Liver (tissue), 9 donors: Measurements from ENCODE around the gene CXCL1. TPM values are rescaled to one million over a fixed set of nuclear protein-coding genes. Genes with fewer than 3 reads are reported as not detected.

Experiments used
- DNase-seq: peaks from one replicate; pipeline ENCODE4 v3.0.0-alpha.2; 2017; ENCODE audit warnings: low spot score
- H3K27ac ChIP-seq, 2 donors: one replicate each; pipeline ENCODE4 v1.7.0; 2013; ENCODE audit warnings: inconsistent platforms in 2 of 2, low read length in 2 of 2, control low read depth in 1 of 2, low read depth in 1 of 2, mild to moderate bottlenecking in 1 of 2
- H3K27me3 ChIP-seq, 4 donors: one replicate each; pipeline versions ENCODE4 v1.6.1 to v1.7.0; 2013; ENCODE audit warnings: low read length in 3 of 4, inconsistent platforms in 1 of 4, mild to moderate bottlenecking in 1 of 4, moderate library complexity in 1 of 4; ENCODE audit not compliant: control insufficient read depth in 4 of 4, insufficient read depth in 4 of 4
- H3K36me3 ChIP-seq, 4 donors: one replicate each; pipeline versions ENCODE4 v1.6.1 to v1.7.0; 2013; ENCODE audit warnings: low read length in 3 of 4, mild to moderate bottlenecking in 3 of 4, low read depth in 1 of 4, moderate library complexity in 1 of 4; ENCODE audit not compliant: control insufficient read depth in 4 of 4, insufficient read depth in 3 of 4
- H3K4me1 ChIP-seq, 4 donors: one replicate each; pipeline versions ENCODE4 v1.6.1 to v1.7.0; 2013; ENCODE audit warnings: low read length in 3 of 4, mild to moderate bottlenecking in 3 of 4, moderate library complexity in 1 of 4; ENCODE audit not compliant: control insufficient read depth in 4 of 4, insufficient read depth in 4 of 4
- H3K4me3 ChIP-seq, 3 donors: one replicate each; pipeline versions ENCODE4 v1.6.1 to v1.7.0; 2013; ENCODE audit warnings: low read length in 3 of 3, control low read depth in 1 of 3, low read depth in 1 of 3, mild to moderate bottlenecking in 1 of 3
- H3K9ac ChIP-seq, 2 donors: one replicate each; pipeline ENCODE4 v1.7.0; 2013; ENCODE audit warnings: low read length in 2 of 2, mild to moderate bottlenecking in 2 of 2, moderate library complexity in 2 of 2, control low read depth in 1 of 2, low read depth in 1 of 2
- H3K9me3 ChIP-seq, 4 donors: one replicate each; pipeline versions ENCODE4 v1.6.1 to v1.7.0; 2013; ENCODE audit warnings: low read length in 3 of 4; ENCODE audit not compliant: control insufficient read depth in 4 of 4
- FOXA1 ChIP-seq: IDR thresholded peaks from 2 replicates; pipeline ENCODE4 v1.6.1; 2016; ENCODE audit warnings: antibody characterized with exemption
- HNF4A ChIP-seq, 2 donors: conservative IDR thresholded peaks; 2 replicates each; pipeline ENCODE4 v1.6.1; 2016; ENCODE audit warnings: antibody characterized with exemption in 2 of 2, mild to moderate bottlenecking in 2 of 2
- MAX ChIP-seq: IDR thresholded peaks from 2 replicates; pipeline ENCODE4 v1.6.1; 2016; ENCODE audit warnings: antibody characterized with exemption
- NR2F2 ChIP-seq: IDR thresholded peaks from 2 replicates; pipeline ENCODE4 v1.6.1; 2016; ENCODE audit warnings: antibody characterized with exemption
- RAD21 ChIP-seq, 2 donors: IDR thresholded peaks; 2 replicates each; pipeline ENCODE4 v1.6.1; 2016; ENCODE audit warnings: antibody characterized with exemption in 2 of 2, mild to moderate bottlenecking in 2 of 2
- RXRA ChIP-seq, 2 donors: IDR thresholded peaks; 2 replicates each; pipeline ENCODE4 v1.6.1; 2017 to 2018; ENCODE audit warnings: antibody characterized with exemption in 2 of 2, mild to moderate bottlenecking in 1 of 2
- ZBTB33 ChIP-seq: IDR thresholded peaks from 2 replicates; pipeline ENCODE4 v1.6.1; 2016; ENCODE audit warnings: antibody characterized with exemption
- WGBS: extraction: QIAGEN DNeasy Blood & Tissue Kit; methylation state at CpG from one replicate; pipeline ENCODE4 v1.1.7; 2013; 5-methylcytosine and 5-hydroxymethylcytosine counted together
- polyA plus RNA-seq, 2 donors: library from polyadenylated mRNA; stranded (reverse) in 1 of 2; unstranded in 1 of 2; fragments of 200-250 nt in 1 of 2; fragments of >200 nt in 1 of 2; fragmentation: Nextera tagmentation in 1 of 2; extraction: Ambion mirVana in 1 of 2; gene quantifications; one replicate each; pipeline versions ENCODE4 v1.2.1 to v1.2.3, GENCODE V29; 2013 to 2015
- total RNA-seq, 2 donors: library from RNA; depleted of rRNA; stranded (reverse); fragments of >200 nt; gene quantifications; one replicate each; pipeline ENCODE4 v1.2.3, GENCODE V29; 2014
- TF ChIP-seq, protein P1 (sequence below): fragments of 150-350 bp; IDR thresholded peaks from 2 replicates; pipeline ENCODE4 v1.5.1; 2017; ENCODE audit warnings: improper control_type of control experiment, low read depth, low read length; ENCODE audit not compliant: missing input control
- TF ChIP-seq, protein P2 (sequence below): IDR thresholded peaks from 2 replicates; pipeline ENCODE4 v1.6.1; 2016; ENCODE audit warnings: antibody characterized with exemption, mild to moderate bottlenecking
- donor health status: healthy.
- donor health status: healthy.
- donor health status: healthy.
- donor health status: healthy.
- donor health status: healthy.

Gene CXCL1
- total and polyA plus RNA-seq, 4 donors: 0.97 to 4.2 (median 2.8) TPM; not detected in 1

- no peaks in the 10 kb centered on the region for H3K27me3 ChIP-seq
- no peak for DNase-seq
- no peaks in the 10 kb centered on the region for H3K9me3 ChIP-seq
- no peak overlapping the region for H3K27ac ChIP-seq
- H3K4me3 ChIP-seq: no peak overlapping the region
- no peak for TF ChIP-seq ZBTB33
- TF ChIP-seq RAD21 (IDR thresholded peaks at IDR 0.05): no peak
- H3K4me1 ChIP-seq: no peaks in the 10 kb centered on the region
- H3K36me3 ChIP-seq: no peaks in the 10 kb centered on the region
- 58% methylated on average over 2 of the region's 2 CpGs for WGBS
- H3K9ac ChIP-seq: no peak overlapping the region
Measured at GRCh38 chr4:73894001-73894400, 24.8 kb downstream of the CXCL1 start.

GRCh38 chr4:73895201-73896175 is 26.3 kb downstream of the CXCL1 start:
- Histone ChIP-seq H3K4me3 (no peak overlapping the region), H3K27ac (no peak overlapping the region), H3K36me3 (no peaks in the 10 kb centered on the region), H3K27me3 (no peaks in the 10 kb centered on the region), H3K9ac (no peak overlapping the region), H3K9me3 (no peaks in the 10 kb centered on the region), H3K4me1 (no peaks in the 10 kb centered on the region)
- DNase-seq: no peak
- TF ChIP-seq ZBTB33: no peak
- TF ChIP-seq NR2F2: no peak
- TF ChIP-seq, protein P1, sequence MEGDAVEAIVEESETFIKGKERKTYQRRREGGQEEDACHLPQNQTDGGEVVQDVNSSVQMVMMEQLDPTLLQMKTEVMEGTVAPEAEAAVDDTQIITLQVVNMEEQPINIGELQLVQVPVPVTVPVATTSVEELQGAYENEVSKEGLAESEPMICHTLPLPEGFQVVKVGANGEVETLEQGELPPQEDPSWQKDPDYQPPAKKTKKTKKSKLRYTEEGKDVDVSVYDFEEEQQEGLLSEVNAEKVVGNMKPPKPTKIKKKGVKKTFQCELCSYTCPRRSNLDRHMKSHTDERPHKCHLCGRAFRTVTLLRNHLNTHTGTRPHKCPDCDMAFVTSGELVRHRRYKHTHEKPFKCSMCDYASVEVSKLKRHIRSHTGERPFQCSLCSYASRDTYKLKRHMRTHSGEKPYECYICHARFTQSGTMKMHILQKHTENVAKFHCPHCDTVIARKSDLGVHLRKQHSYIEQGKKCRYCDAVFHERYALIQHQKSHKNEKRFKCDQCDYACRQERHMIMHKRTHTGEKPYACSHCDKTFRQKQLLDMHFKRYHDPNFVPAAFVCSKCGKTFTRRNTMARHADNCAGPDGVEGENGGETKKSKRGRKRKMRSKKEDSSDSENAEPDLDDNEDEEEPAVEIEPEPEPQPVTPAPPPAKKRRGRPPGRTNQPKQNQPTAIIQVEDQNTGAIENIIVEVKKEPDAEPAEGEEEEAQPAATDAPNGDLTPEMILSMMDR: no peak
- TF ChIP-seq MAX: no peak
- TF ChIP-seq RAD21 (IDR thresholded peaks at IDR 0.05): no peak
- no peak for TF ChIP-seq HNF4A (conservative IDR thresholded peaks at IDR 0.05)
- no peak for TF ChIP-seq FOXA1
- TF ChIP-seq, protein P2, sequence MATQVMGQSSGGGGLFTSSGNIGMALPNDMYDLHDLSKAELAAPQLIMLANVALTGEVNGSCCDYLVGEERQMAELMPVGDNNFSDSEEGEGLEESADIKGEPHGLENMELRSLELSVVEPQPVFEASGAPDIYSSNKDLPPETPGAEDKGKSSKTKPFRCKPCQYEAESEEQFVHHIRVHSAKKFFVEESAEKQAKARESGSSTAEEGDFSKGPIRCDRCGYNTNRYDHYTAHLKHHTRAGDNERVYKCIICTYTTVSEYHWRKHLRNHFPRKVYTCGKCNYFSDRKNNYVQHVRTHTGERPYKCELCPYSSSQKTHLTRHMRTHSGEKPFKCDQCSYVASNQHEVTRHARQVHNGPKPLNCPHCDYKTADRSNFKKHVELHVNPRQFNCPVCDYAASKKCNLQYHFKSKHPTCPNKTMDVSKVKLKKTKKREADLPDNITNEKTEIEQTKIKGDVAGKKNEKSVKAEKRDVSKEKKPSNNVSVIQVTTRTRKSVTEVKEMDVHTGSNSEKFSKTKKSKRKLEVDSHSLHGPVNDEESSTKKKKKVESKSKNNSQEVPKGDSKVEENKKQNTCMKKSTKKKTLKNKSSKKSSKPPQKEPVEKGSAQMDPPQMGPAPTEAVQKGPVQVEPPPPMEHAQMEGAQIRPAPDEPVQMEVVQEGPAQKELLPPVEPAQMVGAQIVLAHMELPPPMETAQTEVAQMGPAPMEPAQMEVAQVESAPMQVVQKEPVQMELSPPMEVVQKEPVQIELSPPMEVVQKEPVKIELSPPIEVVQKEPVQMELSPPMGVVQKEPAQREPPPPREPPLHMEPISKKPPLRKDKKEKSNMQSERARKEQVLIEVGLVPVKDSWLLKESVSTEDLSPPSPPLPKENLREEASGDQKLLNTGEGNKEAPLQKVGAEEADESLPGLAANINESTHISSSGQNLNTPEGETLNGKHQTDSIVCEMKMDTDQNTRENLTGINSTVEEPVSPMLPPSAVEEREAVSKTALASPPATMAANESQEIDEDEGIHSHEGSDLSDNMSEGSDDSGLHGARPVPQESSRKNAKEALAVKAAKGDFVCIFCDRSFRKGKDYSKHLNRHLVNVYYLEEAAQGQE: no peak
- no peak for TF ChIP-seq RXRA (IDR thresholded peaks at IDR 0.05)
- 77% methylated on average over 9 of the region's 9 CpGs for WGBS
